Smooth muscle cell (in vitro differentiated cells): ENCODE results near the gene KRTAP10-2. TPM values are rescaled to one million over a fixed set of nuclear protein-coding genes. Genes with fewer than 3 reads are reported as not detected.

Experiments used
- DNase-seq: peaks from one replicate; lab custom pipeline; 2025; ENCODE audit not compliant: unreplicated experiment; lab: John Stamatoyannopoulos, UW
- H2AFZ ChIP-seq: fragments of 200-600 bp; sonication (generic); 2 replicates; pipeline ENCODE4 v1.6.0; 2016; ENCODE audit warnings: antibody characterized with exemption, low read depth, mild to moderate bottlenecking
- H3F3A ChIP-seq: fragments of 200-600 bp; sonication (generic); 2 replicates; pipeline ENCODE4 v1.6.0; 2017; ENCODE audit warnings: antibody characterized with exemption, low read depth
- H3K27ac ChIP-seq: fragments of 200-600 bp; sonication (generic); 2 replicates; pipeline ENCODE4 v1.5.1; 2016; ENCODE audit warnings: low read depth, mild to moderate bottlenecking
- H3K27me3 ChIP-seq: fragments of 200-600 bp; sonication (generic); 2 replicates; pipeline ENCODE4 v1.6.1; 2016; ENCODE audit warnings: low read depth, mild to moderate bottlenecking
- H3K36me3 ChIP-seq: fragments of 200-600 bp; sonication (generic); 2 replicates; pipeline ENCODE4 v1.5.1; 2016; ENCODE audit warnings: low read depth
- H3K4me1 ChIP-seq: fragments of 200-600 bp; sonication (generic); 2 replicates; pipeline ENCODE4 v1.5.1; 2016; ENCODE audit warnings: low read depth
- H3K4me2 ChIP-seq: fragments of 200-600 bp; sonication (generic); 2 replicates; pipeline ENCODE4 v1.6.0; 2016; ENCODE audit warnings: mild to moderate bottlenecking
- H3K4me3 ChIP-seq: fragments of 200-600 bp; sonication (generic); 2 replicates; pipeline ENCODE4 v1.5.1; 2016; ENCODE audit warnings: mild to moderate bottlenecking
- H3K79me2 ChIP-seq: fragments of 200-600 bp; sonication (generic); 2 replicates; pipeline ENCODE4 v1.6.0; 2016; ENCODE audit warnings: low read depth, mild to moderate bottlenecking
- H3K9ac ChIP-seq: fragments of 200-600 bp; sonication (generic); 2 replicates; pipeline ENCODE4 v1.6.0; 2016; ENCODE audit warnings: low read depth
- H3K9me3 ChIP-seq: fragments of 200-600 bp; sonication (generic); replicated peaks from 2 replicates; pipeline ENCODE4 v1.5.1; 2016; ENCODE audit warnings: low read depth
- H4K20me1 ChIP-seq: fragments of 200-600 bp; sonication (generic); 2 replicates; pipeline ENCODE4 v1.6.0; 2016; ENCODE audit warnings: low read depth
- CTCF ChIP-seq: fragments of 200-600 bp; sonication (generic); IDR thresholded peaks from 2 replicates; pipeline ENCODE4 v1.5.1; 2017; ENCODE audit warnings: borderline replicate concordance, mild to moderate bottlenecking, antibody characterized with exemption; ENCODE audit not compliant: insufficient read depth, poor library complexity, severe bottlenecking
- WGBS: methylation state at CpG from one replicate; pipeline ENCODE4 v1.1.7; 2016; ENCODE audit warnings: low lambda C conversion rate; 5-methylcytosine and 5-hydroxymethylcytosine counted together
- polyA plus RNA-seq: library from polyadenylated mRNA; unstranded; fragments of >200 nt; fragmentation: Nextera tagmentation; extraction: Ambion mirVana; gene quantifications from 2 replicates; pipeline ENCODE4 v1.2.1, GENCODE V29; 2016
- total RNA-seq: library from RNA; depleted of rRNA; stranded (reverse); fragments of >200 nt; gene quantifications from 2 replicates; pipeline ENCODE4 v1.2.3, GENCODE V29; 2014

KRTAP10-2 gene
- total and polyA plus RNA-seq, 2 experiments from 2014 or later: not detected

GRCh38 chr21:44519346-44520325 lies 31.7 kb downstream of the KRTAP10-2 start:
- H3K79me2 ChIP-seq: no peaks in the 10 kb centered on the region
- no peak for DNase-seq
- no peak overlapping the region for H3K27ac ChIP-seq
- H3F3A ChIP-seq: no peaks in the 10 kb centered on the region
- H2AFZ ChIP-seq: no peak overlapping the region
- no peak overlapping the region for H3K4me2 ChIP-seq
- WGBS: 95% methylated on average over 28 of the region's 28 CpGs
- H3K9ac ChIP-seq: no peak overlapping the region
- no peaks in the 10 kb centered on the region for H3K4me1 ChIP-seq
- H3K27me3 ChIP-seq: no peaks in the 10 kb centered on the region
- H3K4me3 ChIP-seq: no peak overlapping the region
- no peaks in the 10 kb centered on the region for H4K20me1 ChIP-seq
- H3K36me3 ChIP-seq: no peaks in the 10 kb centered on the region
- TF ChIP-seq CTCF: no peak
- no peaks in the 10 kb centered on the region for H3K9me3 ChIP-seq

GRCh38 chr21:44518686-44519085 lies 32.6 kb downstream of the KRTAP10-2 start:
- H2AFZ ChIP-seq: no peak overlapping the region
- TF ChIP-seq CTCF: no peak
- no peak for DNase-seq
- H4K20me1 ChIP-seq: no peaks in the 10 kb centered on the region
- H3K4me2 ChIP-seq: no peak overlapping the region
- no peaks in the 10 kb centered on the region for H3K36me3 ChIP-seq
- WGBS: 72% methylated on average over 12 of the region's 12 CpGs
- no peak overlapping the region for H3K4me3 ChIP-seq
- H3K27ac ChIP-seq: no peak overlapping the region
- no peaks in the 10 kb centered on the region for H3K27me3 ChIP-seq
- no peaks in the 10 kb centered on the region for H3K4me1 ChIP-seq
- no peak overlapping the region for H3K9ac ChIP-seq
- no peaks in the 10 kb centered on the region for H3K79me2 ChIP-seq
- H3K9me3 ChIP-seq: no peaks in the 10 kb centered on the region
- no peaks in the 10 kb centered on the region for H3F3A ChIP-seq

GRCh38 chr21:44517175-44517899 lies 34.0 kb downstream of the KRTAP10-2 start:
- Histone ChIP-seq H3K4me1 (no peaks in the 10 kb centered on the region), H3K36me3 (no peaks in the 10 kb centered on the region), H3K27me3 (no peaks in the 10 kb centered on the region), H3K9ac (no peak overlapping the region), H3K27ac (no peak overlapping the region), H3K4me2 (no peak overlapping the region), H3K4me3 (no peak overlapping the region), H3K79me2 (no peaks in the 10 kb centered on the region), H2AFZ (no peak overlapping the region), H3K9me3 (no peaks in the 10 kb centered on the region), H4K20me1 (no peaks in the 10 kb centered on the region), H3F3A (no peaks in the 10 kb centered on the region)
- no peak for DNase-seq
- 96% methylated on average over 15 of the region's 15 CpGs for WGBS
- no peak for TF ChIP-seq CTCF
